Activated T-cell treated with anti-CD3 and anti-CD28 coated beads, Interleukin-2, amount 50 U/mL, for 1 hour (primary cell): Measurements from ENCODE around the gene NAIF1.
A peak's percentile ranks its signal among the peaks of the same experiment; 100 is the strongest.
"Not testable (repeated sequence)": the region's sequence is repeated elsewhere in the genome, so short reads cannot be mapped to it uniquely, and the experiment has no call there.

ENCODE experiments used
- DNase-seq: peaks from one replicate; pipeline ENCODE4 v3.0.0-alpha.2; 2020

NAIF1 gene

GRCh38 chr9:128066713-128067644, at the start of gene NAIF1:
Gene NAIF1 (minus strand): TSS chr9:128067320. CDS start chr9:128067101, 219 bp downstream.
- peak; percentile 95 for DNase-seq

GRCh38 chr9:128116104-128117083, 49.3 kb upstream of the NAIF1 start:
- no peak for DNase-seq

GRCh38 chr9:128115187-128116103, 48.3 kb upstream of the NAIF1 start:
- DNase-seq = no peak

- DNase-seq = no peak
Measured at GRCh38 chr9:128114326-128115186, 47.4 kb upstream of the NAIF1 start.

- DNase-seq = no peak
Measured at GRCh38 chr9:128113526-128114325, 46.6 kb upstream of the NAIF1 start.

GRCh38 chr9:128111726-128112125, 44.6 kb upstream of the NAIF1 start:
- not testable (repeated sequence) for DNase-seq

GRCh38 chr9:128109050-128109709, 42.1 kb upstream of the NAIF1 start:
- no peak for DNase-seq

GRCh38 chr9:128108269-128109049, 41.3 kb upstream of the NAIF1 start:
- no peak for DNase-seq

- no peak for DNase-seq
Measured at GRCh38 chr9:128107468-128108268, 40.5 kb upstream of the NAIF1 start.

- DNase-seq = no peak
Measured at GRCh38 chr9:128106940-128107467, 39.9 kb upstream of the NAIF1 start.

GRCh38 chr9:128106181-128106939, 39.2 kb upstream of the NAIF1 start:
- no peak for DNase-seq

- DNase-seq = no peak
Measured at GRCh38 chr9:128105538-128106175, 38.5 kb upstream of the NAIF1 start.

GRCh38 chr9:128104171-128104618, 37.1 kb upstream of the NAIF1 start:
- DNase-seq = no peak

GRCh38 chr9:128103589-128103962, 36.5 kb upstream of the NAIF1 start:
- DNase-seq = peak; percentile 56

GRCh38 chr9:128102861-128103588, 35.9 kb upstream of the NAIF1 start:
- DNase-seq = no peak

- no peak for DNase-seq
Measured at GRCh38 chr9:128102196-128102595, 35.1 kb upstream of the NAIF1 start.
